Hepatocyte (in vitro differentiated cells): ENCODE results near the gene DVL2. TPM values are rescaled to one million over a fixed set of nuclear protein-coding genes. Genes with fewer than 3 reads are reported as not detected.

Experiments used
- DNase-seq: peaks from one replicate; pipeline ENCODE4 v3.0.0-alpha.2; 2016; ENCODE audit warnings: low spot score
- H2AFZ ChIP-seq: fragments of 200-600 bp; sonication (generic); 2 replicates; pipeline ENCODE4 v1.6.0; 2016; ENCODE audit warnings: antibody characterized with exemption, mild to moderate bottlenecking
- H3K27ac ChIP-seq: fragments of 200-600 bp; sonication (generic); 2 replicates; pipeline ENCODE4 v1.5.1; 2016; ENCODE audit warnings: mild to moderate bottlenecking
- H3K27me3 ChIP-seq: fragments of 200-600 bp; sonication (generic); 2 replicates; pipeline ENCODE4 v1.6.1; 2016
- H3K36me3 ChIP-seq: fragments of 200-600 bp; sonication (generic); replicated peaks from 2 replicates; pipeline ENCODE4 v1.5.1; 2016; ENCODE audit warnings: low read depth; ENCODE audit not compliant: insufficient read depth
- H3K4me1 ChIP-seq: fragments of 200-600 bp; sonication (generic); 2 replicates; pipeline ENCODE4 v1.5.1; 2016; ENCODE audit warnings: mild to moderate bottlenecking, moderate library complexity; ENCODE audit not compliant: insufficient read depth
- H3K4me2 ChIP-seq: fragments of 200-600 bp; sonication (generic); 2 replicates; pipeline ENCODE4 v1.6.0; 2016
- H3K4me3 ChIP-seq: fragments of 200-600 bp; sonication (generic); 2 replicates; pipeline ENCODE4 v1.5.1; 2016; ENCODE audit warnings: mild to moderate bottlenecking
- H3K79me2 ChIP-seq: fragments of 200-600 bp; sonication (generic); 2 replicates; pipeline ENCODE4 v1.6.0; 2017; ENCODE audit warnings: mild to moderate bottlenecking
- H3K9me2 ChIP-seq: fragments of 200-600 bp; sonication (generic); replicated peaks from 2 replicates; pipeline ENCODE4 v1.6.0; 2017; ENCODE audit warnings: mild to moderate bottlenecking; ENCODE audit not compliant: insufficient read depth
- H3K9me3 ChIP-seq: fragments of 200-600 bp; sonication (generic); 2 replicates; pipeline ENCODE4 v1.5.1; 2016; ENCODE audit warnings: low read depth, mild to moderate bottlenecking
- H4K20me1 ChIP-seq: fragments of 200-600 bp; sonication (generic); 2 replicates; pipeline ENCODE4 v1.6.0; 2016; ENCODE audit warnings: mild to moderate bottlenecking; ENCODE audit not compliant: insufficient read depth, poor library complexity, severe bottlenecking
- EZH2 ChIP-seq: fragments of 200-600 bp; sonication (generic); IDR thresholded peaks from 2 replicates; pipeline ENCODE4 v1.6.1; 2016; ENCODE audit warnings: antibody characterized with exemption, mild to moderate bottlenecking, borderline replicate concordance
- EZH2phosphoT487 ChIP-seq: fragments of 200-600 bp; sonication (generic); IDR thresholded peaks from one replicate; pipeline ENCODE4 v1.6.1; 2018; ENCODE audit warnings: antibody characterized with exemption, mild to moderate bottlenecking, low read depth, moderate library complexity; ENCODE audit not compliant: unreplicated experiment, severe bottlenecking
- whole genome bisulfite sequencing: methylation state at CpG from one replicate; pipeline ENCODE4 v1.1.6; 2016; ENCODE audit warnings: low lambda C conversion rate; ENCODE audit errors: missing lambda C conversion rate; 5-methylcytosine and 5-hydroxymethylcytosine counted together
- polyA plus RNA-seq: library from polyadenylated mRNA; unstranded; fragments of >200 nt; fragmentation: Nextera tagmentation; extraction: Ambion mirVana; gene quantifications from 2 replicates; pipeline ENCODE4 v1.2.1, GENCODE V29; 2016
- total RNA-seq: library from RNA; depleted of rRNA; stranded (reverse); fragments of >200 nt; gene quantifications from 2 replicates; pipeline ENCODE4 v1.2.3, GENCODE V29; 2014
- TF ChIP-seq, protein P1 (sequence below): fragments of 200-600 bp; sonication (generic); IDR thresholded peaks from 2 replicates; pipeline ENCODE4 v1.5.1; 2016; ENCODE audit warnings: antibody characterized with exemption, mild to moderate bottlenecking; ENCODE audit not compliant: poor library complexity

The DVL2 gene
- total and polyA plus RNA-seq, 2 experiments from 2014 or later = 62.1 to 74.7 TPM

DNA sequence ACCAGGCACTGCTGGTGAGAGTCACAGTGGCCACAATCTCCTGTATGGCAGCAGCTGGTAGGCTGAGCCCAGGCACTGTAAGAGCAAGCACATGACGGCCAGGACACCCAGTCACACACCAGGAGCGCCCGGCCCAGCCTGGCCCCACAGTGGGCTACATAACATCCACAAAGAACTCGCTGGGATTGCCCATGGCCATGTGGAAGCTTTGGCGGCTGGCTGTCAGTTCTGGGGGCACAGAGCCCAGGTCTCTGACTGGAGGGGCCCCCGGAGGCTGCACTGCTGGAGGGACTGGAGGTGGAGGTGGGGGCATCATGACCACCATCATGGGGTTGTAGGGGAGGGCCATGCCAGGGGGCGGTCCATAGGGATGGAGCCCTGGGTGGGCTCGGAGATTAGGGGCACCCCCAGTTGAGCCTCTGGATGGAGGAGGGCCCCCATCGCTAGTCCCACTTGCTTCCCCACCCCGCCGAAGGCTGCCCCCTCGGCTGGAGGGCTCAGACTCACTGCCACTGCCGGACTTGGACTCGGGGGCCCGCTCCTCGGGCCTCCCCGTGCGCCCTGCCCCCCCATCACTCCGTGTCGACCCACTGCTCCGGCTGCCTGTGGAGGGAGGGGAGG lies 8.5 kb downstream of the DVL2 start:
- no peaks in the 10 kb centered on the region for H3K9me3 ChIP-seq
- H3K36me3 ChIP-seq = no peaks in the 10 kb centered on the region
- no peak overlapping the region for H3K27ac ChIP-seq
- H4K20me1 ChIP-seq = peaks cover 18% of the 10 kb centered on the region
- DNase-seq = no peak
- TF ChIP-seq, protein P1, sequence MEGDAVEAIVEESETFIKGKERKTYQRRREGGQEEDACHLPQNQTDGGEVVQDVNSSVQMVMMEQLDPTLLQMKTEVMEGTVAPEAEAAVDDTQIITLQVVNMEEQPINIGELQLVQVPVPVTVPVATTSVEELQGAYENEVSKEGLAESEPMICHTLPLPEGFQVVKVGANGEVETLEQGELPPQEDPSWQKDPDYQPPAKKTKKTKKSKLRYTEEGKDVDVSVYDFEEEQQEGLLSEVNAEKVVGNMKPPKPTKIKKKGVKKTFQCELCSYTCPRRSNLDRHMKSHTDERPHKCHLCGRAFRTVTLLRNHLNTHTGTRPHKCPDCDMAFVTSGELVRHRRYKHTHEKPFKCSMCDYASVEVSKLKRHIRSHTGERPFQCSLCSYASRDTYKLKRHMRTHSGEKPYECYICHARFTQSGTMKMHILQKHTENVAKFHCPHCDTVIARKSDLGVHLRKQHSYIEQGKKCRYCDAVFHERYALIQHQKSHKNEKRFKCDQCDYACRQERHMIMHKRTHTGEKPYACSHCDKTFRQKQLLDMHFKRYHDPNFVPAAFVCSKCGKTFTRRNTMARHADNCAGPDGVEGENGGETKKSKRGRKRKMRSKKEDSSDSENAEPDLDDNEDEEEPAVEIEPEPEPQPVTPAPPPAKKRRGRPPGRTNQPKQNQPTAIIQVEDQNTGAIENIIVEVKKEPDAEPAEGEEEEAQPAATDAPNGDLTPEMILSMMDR = no peak
- TF ChIP-seq EZH2 (no peak), EZH2phosphoT487 (no peak)
- H3K4me2 ChIP-seq = no peak overlapping the region
- no peaks in the 10 kb centered on the region for H3K27me3 ChIP-seq
- H3K79me2 ChIP-seq = peaks cover 38% of the 10 kb centered on the region
- peaks cover 11% of the 10 kb centered on the region for H3K4me1 ChIP-seq
- 92% methylated on average over 16 of the region's 21 CpGs for WGBS
- H2AFZ ChIP-seq = no peak overlapping the region
- H3K4me3 ChIP-seq = no peak overlapping the region
- H3K9me2 ChIP-seq = no peaks in the 10 kb centered on the region

DNA sequence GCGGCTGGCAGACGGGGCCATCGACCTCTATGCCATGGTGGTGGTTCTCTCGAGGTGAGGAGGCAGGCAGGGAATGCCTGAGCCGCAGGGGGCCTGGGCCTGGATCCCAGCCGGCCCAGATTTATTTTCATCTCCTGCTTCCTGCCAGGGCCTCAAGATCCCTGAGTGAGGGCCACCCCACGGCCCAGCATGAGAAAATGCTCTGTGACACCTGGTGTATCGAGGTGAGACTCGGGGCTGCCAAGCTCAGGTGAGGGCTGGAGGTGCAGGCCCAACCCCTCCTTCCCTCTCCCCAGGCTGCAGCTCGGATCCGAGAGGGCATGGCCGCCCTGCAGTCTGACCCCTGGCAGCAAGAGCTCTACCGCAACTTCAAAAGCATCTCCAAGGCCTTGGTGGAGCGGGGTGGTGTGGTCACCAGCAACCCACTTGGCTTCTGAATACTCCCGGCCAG lies 9.6 kb downstream of the DVL2 start:
- DNase-seq = no peak
- H3K36me3 ChIP-seq = no peaks in the 10 kb centered on the region
- H2AFZ ChIP-seq = no peak overlapping the region
- H4K20me1 ChIP-seq = peaks cover 10% of the 10 kb centered on the region
- 84% methylated on average over 12 of the region's 15 CpGs for WGBS
- H3K4me2 ChIP-seq = no peak overlapping the region
- H3K79me2 ChIP-seq = peaks cover 27% of the 10 kb centered on the region
- TF ChIP-seq EZH2 (no peak), EZH2phosphoT487 (no peak)
- TF ChIP-seq, protein P1 = no peak
- H3K27ac ChIP-seq = no peak overlapping the region
- no peaks in the 10 kb centered on the region for H3K9me2 ChIP-seq
- H3K4me1 ChIP-seq = peaks cover 15% of the 10 kb centered on the region
- H3K4me3 ChIP-seq = no peak overlapping the region
- no peaks in the 10 kb centered on the region for H3K27me3 ChIP-seq
- H3K9me3 ChIP-seq = no peaks in the 10 kb centered on the region

DNA sequence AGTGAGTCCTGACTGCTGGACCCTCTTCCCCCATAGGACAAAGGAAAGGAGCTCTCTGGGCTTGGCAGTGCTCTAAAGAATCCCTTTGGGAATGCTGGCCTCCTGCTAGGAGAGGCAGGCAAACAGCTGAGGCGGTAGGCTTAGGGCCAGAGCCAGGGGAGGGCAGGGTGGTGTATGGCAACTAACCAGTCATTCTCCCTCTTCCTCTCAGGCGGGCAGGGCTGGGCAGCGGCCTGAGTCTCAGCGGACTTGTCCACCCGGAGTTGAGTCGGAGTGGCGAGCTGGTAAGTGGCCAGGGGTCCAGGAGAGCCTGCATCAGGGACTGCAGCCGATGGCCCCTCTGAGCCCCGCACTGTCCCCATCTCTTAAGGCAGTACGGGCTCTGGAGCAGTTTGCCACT lies 10.2 kb downstream of the DVL2 start:
- Histone ChIP-seq H3K9me2 (no peaks in the 10 kb centered on the region), H3K27ac (no peak overlapping the region), H3K4me3 (no peak overlapping the region), H3K4me1 (peaks cover 19% of the 10 kb centered on the region), H3K27me3 (no peaks in the 10 kb centered on the region), H3K79me2 (peaks cover 25% of the 10 kb centered on the region), H3K9me3 (no peaks in the 10 kb centered on the region), H4K20me1 (peaks cover 6% of the 10 kb centered on the region), H3K4me2 (no peak overlapping the region), H3K36me3 (no peaks in the 10 kb centered on the region), H2AFZ (no peak overlapping the region)
- 93% methylated on average over 10 of the region's 10 CpGs for WGBS
- DNase-seq = no peak
- no peak for TF ChIP-seq EZH2
- TF ChIP-seq, protein P1 = no peak
- no peak for TF ChIP-seq EZH2phosphoT487
